HG02970 (cell line): ENCODE results near the gene KPNA3.
"Not testable (repeated sequence)": the region's sequence is repeated elsewhere in the genome, so short reads cannot be mapped to it uniquely, and the experiment has no call there.

Source experiments
- ATAC-seq: cut with Tn5 transposase; IDR thresholded peaks from one replicate; pipeline ENCODE4 v1.9.1; 2021; ENCODE audit warnings: mild to moderate bottlenecking, moderate library complexity, moderate number of reproducible peaks; ENCODE audit not compliant: unreplicated experiment, low FRiP score

The KPNA3 gene

GRCh38 chr13:49810567-49811526, 18.4 kb upstream of the KPNA3 start:
- no peak for ATAC-seq

DNA sequence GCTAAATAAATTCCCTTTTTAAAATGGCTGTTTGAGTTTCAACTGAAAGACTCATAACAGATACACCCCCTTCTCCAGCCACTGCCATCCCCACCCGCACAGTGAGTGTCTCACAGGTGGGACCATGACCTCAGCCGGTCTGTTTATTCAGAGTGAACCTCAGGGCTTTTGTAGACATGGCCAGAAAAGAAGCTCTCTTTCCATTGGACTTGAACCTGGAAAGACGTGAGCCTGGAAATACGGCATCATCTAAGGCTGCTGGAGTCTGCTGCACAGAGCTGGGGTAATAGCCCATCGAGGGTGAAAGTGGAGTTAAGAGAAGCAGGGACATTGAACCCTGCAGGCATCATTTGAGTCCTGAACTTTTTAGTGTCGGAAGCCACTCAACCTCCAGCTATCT, 15.2 kb upstream of the KPNA3 start:
- ATAC-seq = no peak

- no peak for ATAC-seq
These were observed 13.6 kb upstream of the KPNA3 start for GRCh38 chr13:49806126-49806536.

- not testable (repeated sequence) for ATAC-seq
These were observed 10.6 kb upstream of the KPNA3 start for GRCh38 chr13:49803047-49803446.

DNA sequence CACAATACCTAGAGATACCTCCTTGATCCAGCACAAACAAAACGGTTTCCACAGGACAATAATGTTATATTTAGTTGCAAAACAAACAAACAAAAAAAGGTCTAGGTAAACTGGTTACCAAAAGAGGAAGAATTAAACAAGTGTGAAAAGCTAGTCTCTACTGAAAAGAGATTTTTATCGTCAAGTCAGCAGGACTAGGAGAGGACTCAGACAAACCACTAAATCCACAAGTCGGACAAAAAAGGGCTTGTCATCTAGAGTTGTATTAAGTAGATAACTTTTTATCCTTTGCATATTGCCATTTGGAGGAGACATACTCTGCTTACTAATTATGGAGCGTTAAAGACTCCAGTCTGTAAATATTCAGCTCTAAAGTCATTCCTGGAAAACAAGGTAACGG, 9.9 kb upstream of the KPNA3 start:
- no peak for ATAC-seq

GRCh38 chr13:49791711-49792549, 552 bp downstream of the KPNA3 start:
- peak; percentile 23 for ATAC-seq

DNA sequence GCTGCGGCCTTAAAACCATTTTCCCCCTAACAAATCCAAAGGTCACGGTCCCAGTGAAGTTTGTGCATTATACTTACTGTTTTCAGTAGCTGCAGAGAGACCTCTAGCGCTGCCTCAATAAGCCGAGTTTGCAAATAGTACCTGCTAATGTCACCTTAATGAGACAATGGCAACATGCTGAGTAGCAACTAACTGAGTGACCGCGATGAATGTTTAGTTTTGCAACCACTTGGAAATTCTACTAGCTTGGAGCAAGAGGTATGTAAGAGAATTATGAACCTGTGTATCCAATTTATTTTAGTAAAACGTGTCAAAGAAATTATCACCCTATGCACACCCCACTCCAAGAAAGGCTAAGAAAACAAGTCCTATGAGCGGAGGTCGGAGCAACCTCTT, 1.2 kb downstream of the KPNA3 start:
- ATAC-seq = no peak

- ATAC-seq = no peak
These were observed 2.5 kb downstream of the KPNA3 start for GRCh38 chr13:49789968-49790367.

- ATAC-seq = no peak
These were observed 6.0 kb downstream of the KPNA3 start for GRCh38 chr13:49786401-49787008.

DNA sequence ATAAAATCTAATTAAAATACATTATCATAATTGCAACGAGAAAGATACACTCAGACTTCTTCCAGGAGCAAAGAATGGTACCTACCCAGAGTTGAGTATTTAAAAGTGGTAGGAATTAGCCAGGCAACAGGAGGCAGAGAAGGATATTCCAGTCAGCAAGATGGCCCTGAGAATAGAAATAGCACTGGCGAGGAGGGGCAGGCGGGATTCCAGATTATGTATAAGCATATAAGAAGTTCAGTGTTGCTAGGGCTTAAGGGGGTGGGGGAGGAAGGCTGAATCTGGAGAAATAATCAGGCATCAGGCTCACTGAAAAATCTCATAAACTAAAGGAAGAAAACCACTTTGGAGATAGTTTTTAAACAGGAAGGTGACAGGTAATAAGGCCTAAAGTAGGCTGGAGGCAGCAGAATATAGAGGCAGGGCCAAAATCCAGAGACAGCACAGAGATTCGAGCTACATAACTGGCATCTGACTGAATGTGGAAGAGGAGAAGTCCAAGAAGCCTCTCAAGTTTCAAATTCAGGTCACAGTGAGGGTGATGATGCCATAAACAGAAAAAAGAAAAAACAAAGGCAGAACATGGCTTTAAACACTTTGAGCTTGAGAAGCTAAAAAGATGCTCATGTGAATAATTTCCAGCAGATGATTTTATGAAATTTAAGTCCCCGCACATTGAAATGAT, 7.5 kb downstream of the KPNA3 start:
- no peak for ATAC-seq

DNA sequence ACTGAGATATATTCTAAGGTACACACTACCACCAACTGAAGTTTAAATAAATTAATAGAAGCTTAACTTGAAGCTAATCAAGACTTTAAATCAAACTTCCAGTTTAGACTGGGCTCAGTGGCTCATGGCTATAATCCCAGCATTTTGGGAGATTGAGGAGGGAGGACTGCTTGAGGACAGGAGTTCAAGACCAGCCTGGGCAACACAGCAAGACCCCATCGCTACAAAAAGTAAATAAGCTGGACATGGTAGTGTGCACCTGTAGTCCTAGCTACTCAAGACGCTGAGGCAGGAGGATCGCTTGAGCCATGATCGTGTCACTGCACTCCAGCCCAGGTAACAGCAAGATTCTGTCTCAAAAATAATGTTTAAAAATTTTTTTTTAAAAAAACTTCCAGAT, 8.6 kb downstream of the KPNA3 start:
- no peak for ATAC-seq

- no peak for ATAC-seq
These were observed 9.7 kb downstream of the KPNA3 start for GRCh38 chr13:49782784-49783183.

DNA sequence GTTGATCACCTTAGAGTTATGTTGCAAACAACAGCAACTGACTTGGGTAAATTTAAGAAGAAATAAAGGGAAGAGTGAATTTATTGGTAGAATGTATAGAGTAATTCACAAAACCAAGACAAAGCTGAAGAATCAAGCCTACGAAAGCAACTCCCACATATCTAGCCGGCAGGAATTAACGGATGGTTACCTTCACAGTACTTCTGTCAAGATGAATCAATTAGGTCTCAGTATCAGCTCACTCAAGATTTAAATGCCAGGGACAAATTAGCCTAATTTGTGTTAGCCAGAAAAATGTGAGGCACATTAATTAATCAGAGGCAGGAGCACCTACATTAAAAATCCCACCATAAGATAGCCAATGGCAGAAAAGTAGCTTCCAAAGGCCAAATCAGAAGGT, 10.7 kb downstream of the KPNA3 start:
- no peak for ATAC-seq

- no peak for ATAC-seq
These were observed 12.8 kb downstream of the KPNA3 start for GRCh38 chr13:49779721-49780120.

DNA sequence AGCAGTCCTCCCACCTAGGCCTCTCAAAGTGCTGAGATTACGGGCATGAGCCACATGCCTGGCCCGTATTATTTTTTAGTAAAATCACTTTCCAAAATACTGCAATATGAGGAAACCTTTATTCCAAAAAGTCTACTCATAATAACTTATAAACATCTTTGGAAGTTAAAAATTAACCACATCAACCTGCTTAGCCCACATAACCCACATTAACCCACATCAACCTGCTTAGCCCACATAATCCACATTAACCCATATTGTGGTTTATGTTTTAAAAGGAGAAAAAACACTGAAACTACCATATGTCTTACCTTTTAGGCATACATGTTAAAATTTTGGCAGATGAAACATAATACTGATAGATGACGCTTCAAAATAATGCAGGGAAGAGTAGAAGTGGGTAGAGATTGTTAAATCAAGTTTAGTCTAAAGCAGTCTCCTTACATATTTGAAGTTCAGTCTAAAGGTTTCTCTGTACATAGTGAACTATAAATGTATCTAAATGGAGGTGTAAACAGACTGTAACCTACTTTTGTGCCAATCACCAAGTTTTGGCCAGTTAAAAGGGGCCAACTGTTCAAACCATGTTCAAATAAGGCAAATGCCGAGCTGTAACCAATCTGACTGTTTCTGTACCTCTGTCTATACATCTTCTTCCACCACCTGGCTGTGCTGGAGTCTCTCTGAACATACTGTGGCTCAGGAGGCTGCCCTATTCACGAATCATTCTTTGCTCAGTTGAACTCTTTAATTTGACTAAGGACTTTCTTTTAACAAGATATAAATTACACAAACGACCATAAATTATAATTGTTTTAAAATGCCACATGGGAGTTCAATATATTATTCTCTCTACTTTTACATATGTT, 14.5 kb downstream of the KPNA3 start:
- ATAC-seq = no peak

DNA sequence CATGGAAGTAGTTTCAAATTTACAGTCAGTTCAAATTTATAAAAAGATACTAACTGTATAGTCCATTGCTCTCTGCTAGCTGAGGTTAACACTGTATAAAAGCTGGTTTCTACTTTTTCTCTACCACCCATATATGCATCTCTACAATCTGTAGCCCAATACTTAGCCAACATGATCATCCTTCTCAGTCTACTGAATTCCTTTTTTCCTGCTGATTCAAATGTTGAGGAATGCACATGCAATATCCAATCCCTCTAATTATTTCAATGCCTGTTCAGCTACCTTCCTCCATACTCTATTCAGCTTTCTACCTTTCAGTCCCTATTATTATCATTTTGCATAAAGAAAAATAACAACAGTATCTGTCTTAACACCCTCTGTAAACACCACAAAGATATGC, 15.6 kb downstream of the KPNA3 start:
- no peak for ATAC-seq

GRCh38 chr13:49774376-49775005, 18.0 kb downstream of the KPNA3 start:
- no peak for ATAC-seq

DNA sequence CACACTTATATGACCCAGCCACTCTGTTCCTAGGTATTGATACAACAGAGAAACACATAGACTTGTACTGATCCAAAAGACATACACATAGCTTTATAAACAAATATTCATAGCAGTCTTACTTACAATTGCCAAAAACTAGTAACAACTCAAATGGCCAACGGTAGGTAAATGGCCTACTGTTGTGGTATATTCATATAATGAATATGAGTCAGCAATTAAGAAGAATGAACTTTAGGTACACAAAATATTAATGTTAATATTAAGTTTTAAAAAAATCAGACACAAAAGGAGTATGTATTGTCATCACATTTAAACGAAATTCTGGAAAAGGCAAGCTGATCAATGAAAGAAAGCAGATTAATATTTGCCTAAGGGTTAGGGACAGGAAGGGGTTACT, 19.7 kb downstream of the KPNA3 start:
- no peak for ATAC-seq

DNA sequence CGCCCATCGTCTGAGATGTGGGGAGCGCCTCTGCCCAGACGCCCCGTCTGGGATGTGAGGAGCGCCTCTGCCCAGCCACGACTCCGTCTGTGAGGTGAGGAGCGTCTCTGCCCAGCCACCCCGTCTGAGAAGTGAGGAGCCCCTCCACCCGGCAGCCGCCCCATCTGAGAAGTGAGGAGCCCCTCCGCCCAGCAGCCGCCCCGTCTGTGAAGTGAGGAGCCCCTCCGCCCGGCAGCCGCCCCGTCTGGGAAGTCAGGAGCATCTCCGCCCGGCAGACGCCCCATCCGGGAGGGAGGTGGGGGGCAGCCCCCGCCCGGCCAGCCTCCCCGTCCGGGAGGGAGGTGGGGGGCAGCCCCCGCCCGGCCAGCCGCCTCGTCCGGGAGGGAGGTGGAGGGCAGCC, 30.7 kb downstream of the KPNA3 start:
- not testable (repeated sequence) for ATAC-seq
